Muscle of back (tissue), 13 donors: ENCODE results near the gene WDR62. TPM values are rescaled to one million over a fixed set of nuclear protein-coding genes. Genes with fewer than 3 reads are reported as not detected.
A peak's percentile ranks its signal among the peaks of the same experiment; 100 is the strongest.

Source experiments
- DNase-seq, 3 donors: peaks; one replicate each; pipeline versions ENCODE4 v3.0.0 to v3.0.0-alpha.2; 2013
- long read RNA-seq, 9 donors: transcript quantifications; one replicate each; lab custom pipeline, GENCODE V29; 2026
- polyA plus RNA-seq, 10 donors: library from polyadenylated mRNA; unstranded; fragments of 120-200 nt; gene quantifications; one replicate each; pipeline ENCODE4 v1.2.1, GENCODE V29; 2013; ENCODE audit not compliant: insufficient read length in 10 of 10

Gene WDR62
- polyA plus RNA-seq, result 1 to 10 TPM; 2.5 to 3.9 (median 3.2) TPM
- long read RNA-seq, donor 1, result 0 reads
- long read RNA-seq, donor 2, result 0 reads
- long read RNA-seq, donor 3, result 0 reads
- long read RNA-seq, donor 4, result 0 reads
- long read RNA-seq, donor 5, result 0 reads
- long read RNA-seq, donor 6, result 0 reads
- long read RNA-seq, donor 7, partial matches to known transcripts, result 59 of 59 reads
- long read RNA-seq, donor 7, other reads (novel, unspliced or antisense), result 0 of 59 reads
- long read RNA-seq, donor 8, result 0 reads
- long read RNA-seq, donor 9, partial matches to known transcripts, result 12 of 12 reads
- long read RNA-seq, donor 9, other reads (novel, unspliced or antisense), result 0 of 12 reads

GRCh38 chr19:36054733-36055686 lies at the start of gene WDR62:
TSS of gene WDR62 (plus strand) at chr19:36054897. CDS start at chr19:36054972, 75 bp downstream.
- DNase-seq, result peak in 1 of 3 donors; percentile 21

GRCh38 chr19:36006955-36007354 lies 47.7 kb upstream of the WDR62 start:
- DNase-seq, result no peak

GRCh38 chr19:36008336-36008978 lies 46.2 kb upstream of the WDR62 start, which contains the start of gene SYNE4:
TSS of gene SYNE4 (minus strand) at chr19:36008813. CDS start at chr19:36008681, 132 bp downstream.
- no peak for DNase-seq

DNA sequence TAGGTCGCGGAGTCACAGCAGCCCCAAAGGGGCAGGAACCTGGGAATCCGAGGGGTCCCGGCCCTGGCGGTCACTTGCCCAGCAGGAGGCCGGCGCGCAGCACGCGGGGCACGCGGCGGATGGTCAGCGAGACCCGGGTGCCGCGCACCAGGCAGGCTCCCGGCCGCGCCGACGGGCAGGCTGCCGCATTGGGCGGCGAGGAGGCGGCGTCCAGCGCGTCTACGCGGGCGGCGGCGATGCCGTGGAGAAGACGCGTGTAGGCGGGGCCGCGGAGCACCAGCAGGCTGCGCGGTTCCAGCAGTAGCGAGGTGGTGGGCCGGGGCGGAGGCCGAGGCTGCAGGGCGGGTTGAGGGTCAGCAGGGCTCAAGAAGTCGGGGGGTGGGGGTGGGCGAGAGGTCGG lies 45.5 kb upstream of the WDR62 start:
- DNase-seq, result peak; percentile 43 to 82 (median 76)

- no peak for DNase-seq
Observed at GRCh38 chr19:36009633-36010379, 44.9 kb upstream of the WDR62 start.

DNA sequence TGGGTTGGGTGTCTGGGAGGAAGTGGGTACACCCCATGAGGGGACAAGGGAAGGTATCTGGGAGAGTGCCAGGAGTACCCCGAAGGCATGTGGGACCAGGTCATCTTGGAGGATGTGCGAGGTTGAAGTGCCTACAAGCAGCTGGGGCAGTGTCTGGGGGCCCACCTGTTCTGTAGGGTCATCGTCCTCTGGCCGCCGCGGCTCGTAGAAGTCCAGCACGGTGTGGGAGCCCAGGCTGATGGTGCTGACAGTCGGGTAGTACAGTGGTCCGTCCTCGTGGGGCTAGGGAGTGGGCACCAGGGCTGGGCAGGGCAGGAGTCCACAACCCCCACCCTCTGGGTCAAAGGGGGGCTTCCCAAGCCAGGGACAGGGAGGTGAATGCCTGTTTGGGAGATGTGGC lies 44.3 kb upstream of the WDR62 start:
- DNase-seq, result no peak

DNA sequence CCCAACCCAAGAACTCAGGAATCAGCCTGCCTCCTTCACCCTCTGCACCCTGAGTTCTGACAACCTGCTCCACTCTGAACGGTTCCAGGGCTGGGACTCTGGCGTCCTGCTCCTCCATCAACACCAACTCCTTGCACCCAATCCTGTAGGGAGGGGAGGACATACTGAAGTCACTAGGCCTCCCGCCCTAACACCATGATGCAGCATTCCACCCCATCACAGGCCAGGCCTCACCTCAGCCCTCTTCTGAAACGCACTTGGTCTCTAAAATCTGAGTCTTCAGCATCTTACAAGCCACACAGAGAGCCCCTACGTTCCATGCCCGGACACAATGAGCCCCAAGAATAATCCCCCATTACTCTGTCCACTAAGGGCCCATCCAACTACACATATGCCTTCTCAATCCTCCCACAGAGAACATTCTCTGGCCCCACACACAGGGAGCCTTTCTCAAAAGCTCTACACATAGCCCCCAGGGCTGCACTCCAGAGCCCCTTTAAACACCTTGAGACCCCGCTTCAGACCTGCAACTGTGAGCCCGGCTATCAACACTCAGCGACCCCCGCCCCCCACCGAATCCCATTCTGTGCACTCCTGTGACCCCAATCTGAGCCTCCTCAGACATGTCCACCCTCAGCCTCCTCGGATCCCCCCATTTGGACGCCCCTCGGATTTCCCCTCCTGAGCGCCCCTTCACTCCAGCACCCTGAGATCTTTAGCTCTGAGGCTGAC lies 41.3 kb upstream of the WDR62 start:
- DNase-seq, result no peak

DNA sequence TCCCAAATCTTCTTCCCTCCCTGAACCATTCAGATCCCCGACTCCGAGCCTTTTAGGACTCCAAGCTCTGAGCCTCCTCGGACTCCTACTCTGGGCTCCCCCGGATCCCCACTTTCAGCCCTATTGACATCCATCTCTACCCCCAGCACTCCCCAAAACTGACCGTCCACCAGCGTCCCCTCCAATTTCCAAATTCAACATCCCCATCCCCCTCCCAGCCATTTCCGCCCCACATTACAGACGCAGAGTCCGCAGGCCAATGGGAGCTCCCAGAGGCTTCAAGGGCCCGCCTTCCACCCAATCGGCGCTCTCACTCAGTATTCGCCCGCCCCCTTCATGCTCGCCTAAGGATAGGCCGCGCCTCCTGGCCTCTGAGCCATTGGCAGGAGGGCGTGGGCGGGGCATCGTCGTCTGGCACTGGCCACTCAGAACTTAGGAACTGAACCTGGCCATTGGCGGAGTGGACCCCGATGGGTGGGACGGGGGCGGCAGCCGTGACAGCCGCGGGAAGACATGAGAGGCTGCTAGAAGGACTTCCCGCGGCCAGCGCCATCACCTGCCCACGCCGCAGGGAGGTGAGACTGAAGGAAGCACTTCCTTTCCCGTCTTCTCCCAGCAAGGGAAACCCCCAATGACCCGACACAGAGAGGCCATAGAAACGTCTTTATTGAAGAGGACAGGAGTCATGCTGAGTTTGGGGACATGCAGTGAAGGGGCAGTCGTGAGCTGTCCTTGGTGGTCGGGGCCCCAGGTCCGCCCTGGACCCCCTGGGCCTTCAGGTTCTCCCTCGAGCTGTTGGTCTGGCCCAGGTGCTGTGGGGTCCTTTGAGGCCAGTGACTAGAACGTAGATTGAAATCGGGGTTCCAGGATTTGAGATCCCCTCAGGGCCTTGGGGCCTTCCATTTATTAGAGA lies 40.4 kb upstream of the WDR62 start, which contains the start of gene ALKBH6:
TSS of gene ALKBH6 (minus strand) at position 202 of the 913 bp plus-strand sequence. CDS start 816 bp downstream, outside the sequence.
- DNase-seq, result peak; percentile 98 to 100 (median 99)

GRCh38 chr19:36019061-36019670 lies 35.5 kb upstream of the WDR62 start:
- no peak for DNase-seq

- no peak for DNase-seq
Observed at GRCh38 chr19:36023432-36023831, 31.3 kb upstream of the WDR62 start.

DNA sequence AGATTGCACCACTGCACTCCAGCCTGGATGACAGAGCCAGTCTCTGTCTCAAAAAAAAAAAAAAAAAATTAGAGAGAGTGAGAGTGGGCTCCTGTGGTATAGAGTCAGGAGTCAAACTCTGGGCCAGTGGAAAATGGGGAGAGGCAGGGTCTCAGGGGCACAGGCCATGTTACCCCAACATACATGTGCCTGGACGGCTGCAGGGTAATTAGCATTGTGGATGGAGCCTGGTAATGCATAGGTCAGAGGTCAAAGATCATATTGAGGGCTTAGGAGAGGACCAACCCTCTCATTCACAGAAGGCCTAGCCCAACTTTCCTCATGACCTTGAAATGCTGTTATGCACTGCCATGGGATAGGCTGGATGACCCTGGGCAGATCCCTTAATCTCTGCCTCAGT lies 29.2 kb upstream of the WDR62 start:
- DNase-seq, result no peak

GRCh38 chr19:36026091-36026876 lies 28.4 kb upstream of the WDR62 start:
- DNase-seq, result no peak

DNA sequence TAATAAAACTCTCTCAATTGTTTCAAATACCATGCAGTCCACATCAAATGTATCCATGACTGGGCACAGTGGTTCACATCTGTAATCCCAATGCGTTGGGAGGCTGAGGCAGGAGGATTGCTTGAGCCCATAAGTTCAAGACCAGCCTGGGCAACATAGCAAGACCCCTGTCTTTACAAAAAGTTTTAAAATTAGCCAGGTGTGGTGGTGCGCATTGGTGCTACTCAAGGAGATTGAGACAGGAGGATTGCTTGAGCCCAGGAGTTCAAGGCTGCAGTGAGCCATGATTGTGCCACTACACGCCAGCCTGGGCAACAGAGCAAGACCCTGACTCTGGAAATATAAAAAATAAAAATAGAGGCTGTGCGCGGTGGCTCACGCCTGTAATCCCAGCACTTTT lies 27.0 kb upstream of the WDR62 start:
- no peak for DNase-seq

DNA sequence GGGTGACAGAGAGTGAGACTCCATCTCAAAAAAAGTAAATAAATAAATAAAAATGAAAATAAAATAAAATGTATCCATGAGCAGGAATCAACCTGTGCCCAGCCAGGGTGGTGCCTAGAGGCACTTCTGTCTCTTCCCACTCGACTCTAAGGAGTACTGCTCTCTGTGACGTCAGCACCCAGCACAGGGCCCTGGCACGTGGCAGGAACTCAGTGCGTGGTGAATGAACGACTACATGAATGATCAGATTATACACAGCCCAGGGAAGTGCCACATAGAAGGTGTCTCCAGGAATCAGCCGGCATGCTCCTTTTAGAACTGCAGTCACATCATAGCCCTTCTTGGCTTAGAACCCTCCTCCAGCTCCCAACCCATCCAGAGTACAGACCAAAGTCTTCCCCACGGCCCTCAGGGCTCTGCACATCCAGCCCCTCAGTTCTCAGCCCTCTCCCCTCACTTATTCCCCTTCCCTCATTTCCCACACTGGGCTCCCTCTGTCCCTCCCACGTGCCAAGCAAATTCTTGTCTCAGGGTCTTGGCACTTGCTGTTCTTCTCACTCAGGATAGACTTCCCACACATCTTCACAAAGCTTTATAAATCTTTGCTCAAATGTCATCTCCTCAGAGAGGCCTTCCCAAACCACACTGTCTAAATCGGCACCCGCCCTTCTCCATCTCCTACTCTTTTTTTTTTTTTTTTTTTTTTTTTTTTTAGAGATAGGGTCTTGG lies 26.2 kb upstream of the WDR62 start:
- no peak for DNase-seq

DNA sequence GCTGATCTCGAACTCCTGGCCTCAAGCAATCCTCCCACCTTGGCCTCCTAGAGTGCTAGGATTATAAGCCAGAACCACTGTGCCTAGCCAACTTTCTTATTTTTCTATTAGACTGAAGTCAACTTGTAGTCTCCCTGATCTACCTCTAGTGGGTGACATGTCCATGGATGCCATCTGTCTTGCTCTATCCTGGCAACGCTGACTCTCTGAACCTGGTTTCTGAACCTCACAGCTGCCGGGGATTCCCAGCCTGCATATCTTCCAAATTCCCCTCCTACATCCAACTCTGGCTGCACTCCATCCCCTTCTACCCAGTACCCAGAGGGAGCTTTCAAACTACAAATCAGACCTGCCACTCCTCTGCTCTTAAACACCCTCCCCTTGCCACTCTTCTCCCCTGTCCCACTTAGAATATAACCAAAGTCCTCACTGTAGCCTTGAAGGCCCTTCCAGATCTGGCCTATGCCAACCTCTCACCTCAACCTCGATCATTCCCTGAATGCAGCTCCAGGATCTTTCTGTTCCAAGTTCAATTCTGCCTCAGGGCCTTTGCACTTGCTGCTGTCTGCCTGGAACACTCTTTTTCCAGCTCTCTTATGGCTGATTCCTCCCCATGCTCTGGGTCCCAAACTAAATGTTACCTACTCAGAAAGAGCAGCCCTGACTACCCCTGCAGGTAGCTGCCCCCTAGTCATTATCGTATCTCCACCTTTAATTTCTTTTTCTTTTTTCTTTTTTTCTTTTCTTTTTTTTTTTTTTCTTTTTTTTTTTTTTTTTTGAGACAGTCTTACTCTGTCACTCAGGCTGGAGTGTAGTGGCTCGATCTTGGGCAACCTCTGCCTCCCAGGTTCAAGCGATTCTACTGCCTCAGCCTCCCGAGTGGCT lies 24.2 kb upstream of the WDR62 start:
- no peak for DNase-seq

DNA sequence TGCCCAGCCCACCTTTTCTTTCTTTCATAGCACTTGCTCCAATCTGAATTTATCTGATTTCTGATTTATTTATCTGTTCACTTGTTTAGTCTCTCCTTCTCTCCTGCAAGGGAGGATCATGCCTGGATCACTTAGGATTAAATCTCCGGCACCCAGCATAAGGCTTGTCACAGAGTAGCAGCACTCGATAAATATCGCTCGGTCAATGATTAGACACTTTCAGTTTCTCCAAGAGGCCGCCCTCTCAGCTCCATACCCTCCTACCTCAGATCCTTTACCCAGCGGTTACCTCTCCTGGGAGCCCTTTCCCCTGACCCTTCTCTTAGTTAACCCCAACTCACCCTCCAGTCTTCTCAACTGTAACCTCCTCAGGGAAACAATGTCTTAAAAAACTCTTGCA lies 23.4 kb upstream of the WDR62 start:
- no peak for DNase-seq
